ENCODE results near the gene SUSD5.

- no peak for TF ChIP-seq CTCF (IDR thresholded peaks at IDR 0.05)
- no peak for TF ChIP-seq POLR2A (IDR thresholded peaks at IDR 0.05)
Measured at GRCh38 chr3:33152363-33153360, 65.9 kb downstream of the SUSD5 start.
